ENCODE results near the gene HP1BP3. TPM values are rescaled to one million over a fixed set of nuclear protein-coding genes. Genes with fewer than 3 reads are reported as not detected.
"Not testable (repeated sequence)": the region's sequence is repeated elsewhere in the genome, so short reads cannot be mapped to it uniquely, and the experiment has no call there.

HP1BP3 gene
- total RNA-seq, 3 donors from 2014 or later, result 168 to 276 (median 246) TPM

DNA sequence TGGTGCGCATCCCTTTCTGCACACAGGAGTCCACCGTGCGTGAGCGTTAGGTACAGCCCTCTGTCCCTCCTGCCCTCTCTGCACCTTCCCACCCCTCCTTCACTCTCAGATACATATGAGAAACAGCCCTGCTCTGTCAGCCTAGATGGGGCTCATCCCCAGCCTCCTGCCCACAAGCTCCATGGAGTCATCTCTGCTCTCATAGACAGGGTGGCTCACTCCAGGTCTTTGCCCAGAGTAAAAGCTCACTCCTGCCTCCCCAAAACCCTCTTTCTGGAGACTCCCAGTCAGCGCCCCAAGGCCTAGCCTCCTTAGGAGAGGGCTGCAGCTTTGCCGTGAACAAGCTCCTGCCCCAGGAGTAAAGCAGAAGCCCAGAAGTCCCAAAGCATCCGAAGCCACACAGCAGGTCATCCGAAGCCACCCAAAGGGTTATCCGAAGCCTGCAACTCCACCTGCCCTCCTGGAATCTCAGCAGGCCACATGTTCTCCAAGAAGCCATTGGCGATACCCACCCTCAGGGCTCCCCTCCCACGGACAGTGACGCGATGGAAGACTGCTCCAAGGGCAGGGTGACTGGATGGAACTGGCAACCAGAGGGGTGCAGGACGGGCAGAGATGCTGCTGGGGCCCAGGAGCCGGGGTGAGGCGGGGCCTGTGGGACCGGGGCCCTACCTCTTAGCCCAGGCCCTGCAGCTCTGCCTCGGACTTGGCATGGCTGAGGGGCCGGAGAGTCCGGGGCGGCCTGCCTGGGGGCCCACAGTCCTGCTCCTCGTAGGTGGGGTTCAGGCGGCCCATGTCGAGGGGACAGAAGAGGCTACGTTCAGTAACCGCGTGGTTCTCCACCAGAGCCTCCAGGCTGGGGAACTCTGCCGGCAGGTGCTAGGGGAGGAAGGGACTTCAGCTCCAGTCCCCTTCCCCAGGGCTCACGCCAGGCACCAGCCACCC is 65.7 kb downstream of the HP1BP3 start:
- TF ChIP-seq, protein P1, sequence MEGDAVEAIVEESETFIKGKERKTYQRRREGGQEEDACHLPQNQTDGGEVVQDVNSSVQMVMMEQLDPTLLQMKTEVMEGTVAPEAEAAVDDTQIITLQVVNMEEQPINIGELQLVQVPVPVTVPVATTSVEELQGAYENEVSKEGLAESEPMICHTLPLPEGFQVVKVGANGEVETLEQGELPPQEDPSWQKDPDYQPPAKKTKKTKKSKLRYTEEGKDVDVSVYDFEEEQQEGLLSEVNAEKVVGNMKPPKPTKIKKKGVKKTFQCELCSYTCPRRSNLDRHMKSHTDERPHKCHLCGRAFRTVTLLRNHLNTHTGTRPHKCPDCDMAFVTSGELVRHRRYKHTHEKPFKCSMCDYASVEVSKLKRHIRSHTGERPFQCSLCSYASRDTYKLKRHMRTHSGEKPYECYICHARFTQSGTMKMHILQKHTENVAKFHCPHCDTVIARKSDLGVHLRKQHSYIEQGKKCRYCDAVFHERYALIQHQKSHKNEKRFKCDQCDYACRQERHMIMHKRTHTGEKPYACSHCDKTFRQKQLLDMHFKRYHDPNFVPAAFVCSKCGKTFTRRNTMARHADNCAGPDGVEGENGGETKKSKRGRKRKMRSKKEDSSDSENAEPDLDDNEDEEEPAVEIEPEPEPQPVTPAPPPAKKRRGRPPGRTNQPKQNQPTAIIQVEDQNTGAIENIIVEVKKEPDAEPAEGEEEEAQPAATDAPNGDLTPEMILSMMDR (IDR thresholded peaks at IDR 0.05), result no peak
- DNase-seq, result no peak
- no peaks in the 10 kb centered on the region for H3K36me3 ChIP-seq (ENCODE audit: low read depth)
- peaks cover 8% of the 10 kb centered on the region for H3K4me1 ChIP-seq (ENCODE audit: low read depth)
- H3K9me3 ChIP-seq, result no peaks in the 10 kb centered on the region
- intact Hi-C loops (cut with DNase I, micrococcal nuclease), result no loop called here
- ATAC-seq, result no peak
- H3K4me3 ChIP-seq, result no peak overlapping the region

DNA sequence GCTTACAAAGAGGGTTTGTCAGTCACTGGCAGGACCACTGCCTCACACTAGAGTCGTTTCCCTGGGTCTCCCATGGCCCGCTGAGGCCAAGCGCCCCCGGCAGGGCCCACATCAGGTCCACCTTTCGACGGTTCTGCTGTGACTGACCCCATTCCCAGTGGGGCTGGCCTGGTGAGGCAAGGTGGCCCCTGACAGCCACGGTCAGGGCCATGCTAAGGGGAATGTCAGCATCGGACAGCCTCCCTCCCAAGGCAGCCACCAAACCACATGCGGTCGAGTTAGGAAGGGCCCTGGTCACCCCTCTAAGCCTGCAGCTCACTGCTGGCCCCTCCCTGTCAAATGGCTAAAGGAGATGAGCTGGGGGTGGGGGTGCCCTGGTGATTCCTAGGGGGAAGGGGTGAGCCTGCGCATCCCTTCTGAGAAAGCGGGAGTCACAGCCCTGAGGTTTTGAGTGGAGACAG is 66.4 kb downstream of the HP1BP3 start:
- TF ChIP-seq, protein P1 (IDR thresholded peaks at IDR 0.05), result no peak
- Histone ChIP-seq H3K4me1 (ENCODE audit: low read depth) (peaks cover 8% of the 10 kb centered on the region), H3K4me3 (no peak overlapping the region), H3K9me3 (no peaks in the 10 kb centered on the region), H3K36me3 (ENCODE audit: low read depth) (no peaks in the 10 kb centered on the region)
- ATAC-seq (no peak), DNase-seq (no peak)
- intact Hi-C loops (cut with DNase I, micrococcal nuclease), result no loop called here

DNA sequence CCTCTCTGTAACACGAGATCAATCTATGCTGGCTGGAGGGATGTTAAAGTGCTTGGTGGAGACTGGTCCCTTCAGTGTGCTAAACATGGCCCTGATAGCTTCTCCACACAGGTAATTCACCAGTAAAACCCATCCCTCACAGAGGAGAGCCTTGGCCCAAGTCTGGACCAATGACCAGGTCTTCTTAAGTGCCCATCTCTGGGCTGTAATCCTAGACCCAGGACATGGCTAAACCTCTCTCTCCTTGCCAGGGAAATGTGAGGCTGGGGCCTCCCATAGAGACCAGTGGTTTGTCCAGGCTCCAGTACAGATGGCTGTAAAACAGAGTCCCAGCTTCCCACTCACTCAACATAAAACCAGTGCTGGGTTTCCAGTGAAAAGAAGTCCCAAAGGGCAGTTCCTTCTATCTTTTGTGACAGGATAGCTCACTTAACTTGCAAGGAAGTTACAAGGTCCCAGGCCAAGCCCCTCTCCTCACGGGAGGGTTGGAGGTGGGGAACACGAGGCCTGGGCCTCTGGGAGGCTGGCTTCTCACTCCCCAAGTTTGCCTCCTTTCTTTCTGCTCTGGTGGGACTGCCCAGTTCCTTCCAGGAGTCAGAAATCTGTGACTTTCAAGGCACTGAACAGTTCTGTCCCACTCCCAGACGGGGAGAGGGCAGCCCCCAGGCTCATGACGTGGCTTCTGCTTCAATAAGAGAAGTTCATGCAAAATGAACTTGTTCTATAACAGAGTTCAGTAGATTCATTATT is 67.1 kb downstream of the HP1BP3 start:
- DNase-seq, result peak in 1 of 3 donors; percentile 3

DNA sequence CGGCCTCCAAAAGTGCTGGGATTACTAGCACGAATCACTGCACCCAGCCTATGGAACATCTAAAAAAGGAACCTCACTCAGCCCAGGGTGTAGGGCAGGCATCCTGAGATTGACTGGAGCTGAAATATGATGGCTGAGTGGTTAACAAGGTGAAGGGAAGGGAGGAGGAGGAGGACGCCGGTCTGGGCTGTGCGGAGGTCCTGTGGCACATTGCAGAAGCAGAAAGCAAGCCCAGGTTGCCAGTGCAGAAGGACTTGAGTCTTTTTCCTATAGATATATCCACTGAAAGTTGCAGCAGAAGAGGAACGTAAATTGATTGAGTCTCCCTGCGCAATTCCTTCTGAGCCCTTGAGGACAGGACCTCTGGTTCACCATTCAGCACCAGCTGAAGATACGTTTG is 67.8 kb downstream of the HP1BP3 start:
- no peaks in the 10 kb centered on the region for H3K9me3 ChIP-seq
- intact Hi-C loops (cut with DNase I, micrococcal nuclease), result no loop called here
- ATAC-seq (no peak), DNase-seq (peak in 1 of 3 donors; percentile 2)
- no peak overlapping the region for H3K4me3 ChIP-seq
- no peaks in the 10 kb centered on the region for H3K36me3 ChIP-seq (ENCODE audit: low read depth)
- TF ChIP-seq, protein P1 (IDR thresholded peaks at IDR 0.05), result no peak
- peaks cover 8% of the 10 kb centered on the region for H3K4me1 ChIP-seq (ENCODE audit: low read depth)

More for the DNA sequence above, 67.1 kb downstream of the HP1BP3 start:
- Histone ChIP-seq H3K4me1 (ENCODE audit: low read depth) (peaks cover 8% of the 10 kb centered on the region), H3K9me3 (no peaks in the 10 kb centered on the region), H3K4me3 (no peak overlapping the region), H3K36me3 (ENCODE audit: low read depth) (no peaks in the 10 kb centered on the region)
- intact Hi-C loops (cut with DNase I, micrococcal nuclease), result no loop called here
- TF ChIP-seq, protein P1 (IDR thresholded peaks at IDR 0.05), result no peak
- no peak for ATAC-seq

DNA sequence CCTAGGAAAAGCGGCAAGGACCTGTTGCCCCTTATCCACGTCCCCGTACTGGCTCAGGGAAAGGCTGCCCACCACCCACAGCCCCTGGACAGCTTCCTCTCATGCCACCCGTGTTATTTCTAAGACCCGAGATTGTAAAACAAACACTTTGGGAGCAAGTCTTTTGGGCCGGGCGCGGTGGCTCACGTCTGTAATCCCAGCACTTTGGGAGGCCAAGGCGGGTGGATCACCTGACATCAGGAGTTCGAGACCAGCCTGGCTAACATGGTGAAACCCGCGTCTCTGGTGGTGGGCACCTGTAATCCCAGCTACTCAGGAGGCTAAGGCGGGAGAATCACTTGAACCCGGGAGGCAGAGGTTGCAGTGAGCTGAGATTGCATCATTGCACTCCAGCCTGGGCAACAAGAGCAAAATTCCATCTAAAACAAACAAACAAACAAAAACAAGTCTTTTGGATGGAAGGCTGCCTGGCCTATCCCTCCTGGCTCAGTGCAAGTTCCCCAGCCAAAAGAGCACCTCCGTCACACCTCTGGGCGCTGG is 68.7 kb downstream of the HP1BP3 start:
- DNase-seq, result peak in 1 of 3 donors; percentile 11
- H3K36me3 ChIP-seq (ENCODE audit: low read depth); intact Hi-C loops (cut with DNase I, micrococcal nuclease); ATAC-seq; H3K9me3 ChIP-seq; H3K4me1 ChIP-seq (ENCODE audit: low read depth); H3K4me3 ChIP-seq: not testable (repeated sequence)
